Effector CD8-positive, alpha-beta T cell (primary cell): ENCODE measurements around the gene CTXND1.

ENCODE experiments used
- DNase-seq: peaks from one replicate; lab custom pipeline; 2025; lab: John Stamatoyannopoulos, UW

The CTXND1 gene

GRCh38 chr15:80208758-80209734 lies 43.0 kb downstream of the CTXND1 start:
- DNase-seq, result no peak

GRCh38 chr15:80207887-80208286 lies 44.1 kb downstream of the CTXND1 start:
- DNase-seq, result no peak

GRCh38 chr15:80204231-80204630 lies 47.8 kb downstream of the CTXND1 start:
- no peak for DNase-seq

GRCh38 chr15:80203361-80203885 lies 48.6 kb downstream of the CTXND1 start:
- no peak for DNase-seq

- no peak for DNase-seq
These were observed 49.2 kb downstream of the CTXND1 start for GRCh38 chr15:80202641-80203360.

- no peak for DNase-seq
These were observed 50.0 kb downstream of the CTXND1 start for GRCh38 chr15:80202016-80202315.

GRCh38 chr15:80201256-80202015 lies 50.6 kb downstream of the CTXND1 start:
- DNase-seq, result no peak

GRCh38 chr15:80199869-80200268 lies 52.1 kb downstream of the CTXND1 start:
- no peak for DNase-seq

GRCh38 chr15:80199366-80199765 lies 52.6 kb downstream of the CTXND1 start:
- no peak for DNase-seq

GRCh38 chr15:80194914-80195313 lies 57.1 kb downstream of the CTXND1 start:
- DNase-seq, result no peak

- no peak for DNase-seq
These were observed 57.8 kb downstream of the CTXND1 start for GRCh38 chr15:80194186-80194585.

GRCh38 chr15:80191897-80192595 lies 60.0 kb downstream of the CTXND1 start:
- DNase-seq, result no peak

- DNase-seq, result no peak
These were observed 60.8 kb downstream of the CTXND1 start for GRCh38 chr15:80191198-80191597.

- no peak for DNase-seq
These were observed 63.8 kb downstream of the CTXND1 start for GRCh38 chr15:80188251-80188650.

GRCh38 chr15:80186597-80186996 lies 65.4 kb downstream of the CTXND1 start:
- no peak for DNase-seq

GRCh38 chr15:80186066-80186465 lies 65.9 kb downstream of the CTXND1 start:
- no peak for DNase-seq

GRCh38 chr15:80185152-80185551 lies 66.9 kb downstream of the CTXND1 start:
- no peak for DNase-seq

- no peak for DNase-seq
These were observed 67.5 kb downstream of the CTXND1 start for GRCh38 chr15:80184554-80184953.

GRCh38 chr15:80183886-80184285 lies 68.1 kb downstream of the CTXND1 start:
- no peak for DNase-seq

- DNase-seq, result no peak
These were observed 68.7 kb downstream of the CTXND1 start for GRCh38 chr15:80183306-80183705.

- DNase-seq, result no peak
These were observed 69.3 kb downstream of the CTXND1 start for GRCh38 chr15:80182611-80183261.
